HEK293 (cell line): ENCODE results near the gene ZBTB22.
"Not testable (repeated sequence)": the region's sequence is repeated elsewhere in the genome, so short reads cannot be mapped to it uniquely, and the experiment has no call there.

Source experiments
- CTCF ChIP-seq: fragments of 450-650 bp; formaldehyde crosslinking; IDR thresholded peaks from 2 replicates; pipeline ENCODE4 v1.5.1; 2016; ENCODE audit warnings: missing biosample characterization, missing genetic modification characterization
- ZBTB8A ChIP-seq: fragments of 450-650 bp; formaldehyde crosslinking; IDR thresholded peaks from 2 replicates; pipeline ENCODE4 v1.5.1; 2016; ENCODE audit warnings: missing biosample characterization, missing genetic modification characterization
- ZNF510 ChIP-seq: fragments of 450-650 bp; formaldehyde crosslinking; IDR thresholded peaks from 2 replicates; pipeline ENCODE4 v1.5.1; 2018; ENCODE audit warnings: mild to moderate bottlenecking, missing genetic modification characterization, missing biosample characterization; ENCODE audit not compliant: insufficient replicate concordance

GRCh38 chr6:33357160-33357871, 39.8 kb upstream of the ZBTB22 start:
- TF ChIP-seq CTCF (tag by site-specific recombination); ZNF510; ZBTB8A (tag by site-specific recombination): not testable (repeated sequence)
